HG02759 (cell line): ENCODE results near the gene UNC5B.

Experiments used
- ATAC-seq: cut with Tn5 transposase; IDR thresholded peaks from one replicate; pipeline ENCODE4 v1.9.1; 2021; ENCODE audit warnings: mild to moderate bottlenecking, moderate library complexity; ENCODE audit not compliant: unreplicated experiment

Gene UNC5B

DNA sequence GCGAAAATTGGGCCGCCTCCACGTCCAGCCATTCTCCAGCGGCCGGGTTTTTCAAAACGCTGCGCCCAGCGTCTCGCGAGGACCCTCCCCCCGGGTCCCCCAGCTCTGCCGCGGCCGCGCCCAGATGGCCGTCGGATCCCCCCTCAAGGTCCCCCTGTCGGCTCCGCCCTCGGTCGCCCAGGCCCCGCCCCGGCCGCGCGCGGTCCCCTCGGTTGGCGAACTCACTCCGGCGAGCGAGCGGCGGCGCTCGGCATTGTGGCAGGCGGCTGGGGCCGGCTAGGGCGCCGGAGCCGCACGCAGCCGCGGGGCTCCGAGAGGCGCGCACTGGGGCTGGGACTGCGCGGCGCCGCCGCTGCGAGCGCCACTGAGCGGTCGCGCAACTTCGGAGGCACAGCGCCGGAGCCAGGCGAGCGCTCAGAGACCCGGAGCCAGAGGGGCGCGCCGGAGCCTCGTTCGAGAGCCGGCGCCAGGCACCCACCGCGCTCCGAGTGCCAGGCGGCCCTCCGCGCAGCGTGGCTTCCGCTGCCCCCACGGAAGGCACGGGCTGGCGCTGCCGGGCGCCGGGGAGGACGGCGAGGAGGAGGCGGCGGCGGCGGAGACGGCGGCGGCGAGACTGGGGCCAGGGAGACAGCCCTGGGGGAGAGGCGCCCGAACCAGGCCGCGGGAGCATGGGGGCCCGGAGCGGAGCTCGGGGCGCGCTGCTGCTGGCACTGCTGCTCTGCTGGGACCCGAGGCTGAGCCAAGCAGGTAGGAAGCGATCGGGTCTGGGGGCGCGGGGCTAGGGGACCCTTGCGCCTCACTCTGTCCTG, at the start of gene UNC5B:
Gene UNC5B, plus strand, starts transcription at position 253 of the 809 bp plus-strand sequence. Its CDS starts 416 bp downstream, at position 669.
- ATAC-seq = no peak

DNA sequence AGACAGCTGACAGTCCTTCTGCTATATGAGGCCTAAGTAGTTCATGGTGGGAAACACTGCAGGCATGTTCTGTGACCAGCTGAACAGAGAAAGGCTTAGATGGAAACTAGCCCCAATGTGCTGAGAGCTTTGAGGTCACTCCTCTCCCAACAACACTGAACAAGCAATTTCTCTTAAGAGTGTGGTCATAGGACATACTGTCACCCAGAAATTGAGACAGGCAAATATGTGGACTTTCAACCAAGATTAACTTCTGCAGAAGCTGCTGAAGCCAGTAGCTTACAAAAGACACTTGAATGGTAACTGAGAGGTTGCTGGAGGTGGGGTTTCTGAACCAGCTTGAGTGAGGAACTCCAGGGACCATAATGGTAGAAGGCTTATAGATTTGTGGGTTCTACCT, 38.9 kb upstream of the UNC5B start:
- ATAC-seq = no peak

- ATAC-seq = no peak
These were observed 35.7 kb upstream of the UNC5B start for GRCh38 chr10:71176661-71177060.

DNA sequence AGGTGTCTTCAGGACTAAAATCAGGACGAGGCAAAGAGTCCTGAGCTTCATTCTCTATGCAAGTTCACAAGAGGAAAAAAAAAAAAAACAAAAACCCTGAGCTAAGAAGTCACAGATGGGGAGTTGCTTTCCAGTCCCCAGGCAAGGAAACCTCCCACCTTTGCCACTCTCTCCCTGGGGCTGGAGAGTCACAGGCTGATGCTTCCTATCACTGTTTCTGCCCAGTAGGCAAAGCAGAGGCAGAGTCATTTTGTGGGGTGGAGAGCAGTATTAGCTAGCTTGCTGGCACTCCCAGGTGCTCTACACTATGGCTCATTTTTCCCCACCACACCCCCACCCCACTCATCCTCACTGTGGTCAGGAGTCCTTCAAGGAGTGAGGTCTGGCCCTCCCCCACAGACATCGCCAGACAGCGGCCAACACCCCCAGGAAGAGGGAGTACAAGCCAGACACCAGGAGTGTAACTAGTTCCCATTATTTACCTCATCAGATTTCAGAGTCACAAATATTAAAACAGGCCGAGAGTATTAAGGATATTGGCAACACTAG, 34.6 kb upstream of the UNC5B start:
- no peak for ATAC-seq

- ATAC-seq = no peak
These were observed 33.5 kb upstream of the UNC5B start for GRCh38 chr10:71178880-71179279.

GRCh38 chr10:71179382-71179781, 33.0 kb upstream of the UNC5B start:
- ATAC-seq = no peak

DNA sequence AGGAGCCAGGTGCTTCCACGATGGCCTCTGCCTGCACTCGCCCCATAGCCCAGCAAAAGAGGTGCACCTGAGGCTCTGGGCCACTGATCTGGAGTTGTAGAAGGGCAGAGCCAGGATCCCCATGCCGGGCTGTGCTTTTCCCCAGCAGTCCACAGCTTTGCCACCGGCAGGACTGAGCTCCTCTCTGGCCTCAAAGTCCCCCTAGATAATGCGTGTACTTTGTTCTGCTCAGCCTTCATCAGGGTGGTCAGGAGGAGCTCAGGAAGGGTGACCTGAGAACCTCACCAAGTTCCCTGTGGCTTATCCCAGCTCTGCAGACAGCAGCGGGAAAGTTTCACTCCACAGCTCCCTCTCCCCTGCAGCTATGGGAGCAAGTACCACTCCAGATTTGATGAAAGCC, 27.9 kb upstream of the UNC5B start:
- no peak for ATAC-seq

DNA sequence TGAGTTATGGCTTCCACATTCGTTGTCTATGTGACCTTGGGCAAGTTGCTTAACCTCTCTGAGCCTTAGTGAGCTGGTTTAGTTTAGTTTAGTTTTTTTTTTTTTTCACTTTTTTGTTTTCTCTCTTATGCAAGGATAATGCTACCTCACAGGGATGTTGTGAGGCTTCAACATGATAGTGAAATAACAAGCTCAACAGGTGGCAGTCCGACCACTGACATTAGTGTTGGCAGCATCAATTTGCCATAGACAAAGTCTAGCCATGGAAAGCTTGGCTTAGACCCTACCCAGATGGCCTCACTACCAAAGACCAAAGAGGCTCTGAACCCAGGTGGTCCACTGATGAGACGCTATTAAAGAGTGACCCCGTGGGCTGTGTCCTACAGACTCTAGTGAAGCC, 27.2 kb upstream of the UNC5B start:
- no peak for ATAC-seq

DNA sequence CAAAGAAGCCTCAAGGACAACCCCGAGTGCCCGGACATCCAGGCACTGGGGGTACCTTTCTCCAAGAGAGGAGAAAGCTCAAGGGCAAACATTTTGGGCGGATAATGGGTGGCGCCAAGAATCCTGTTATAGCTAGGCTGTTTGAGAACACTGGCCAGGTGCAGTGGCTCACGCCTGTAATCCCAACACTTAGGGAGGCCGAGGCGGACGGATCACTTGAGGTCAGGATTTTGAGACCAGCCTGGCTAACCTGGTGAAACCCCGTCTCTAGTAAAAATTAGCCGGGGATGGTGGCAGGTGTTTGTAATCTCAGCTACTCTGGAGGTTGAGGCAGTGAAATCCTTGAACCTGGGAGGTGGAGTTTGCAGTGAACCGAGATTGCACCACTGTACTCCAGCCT, 25.2 kb upstream of the UNC5B start:
- no peak for ATAC-seq

GRCh38 chr10:71187600-71187999, 24.8 kb upstream of the UNC5B start:
- ATAC-seq = no peak

GRCh38 chr10:71188201-71188600, 24.2 kb upstream of the UNC5B start:
- ATAC-seq = no peak

- ATAC-seq = no peak
These were observed 21.4 kb upstream of the UNC5B start for GRCh38 chr10:71191019-71191418.

DNA sequence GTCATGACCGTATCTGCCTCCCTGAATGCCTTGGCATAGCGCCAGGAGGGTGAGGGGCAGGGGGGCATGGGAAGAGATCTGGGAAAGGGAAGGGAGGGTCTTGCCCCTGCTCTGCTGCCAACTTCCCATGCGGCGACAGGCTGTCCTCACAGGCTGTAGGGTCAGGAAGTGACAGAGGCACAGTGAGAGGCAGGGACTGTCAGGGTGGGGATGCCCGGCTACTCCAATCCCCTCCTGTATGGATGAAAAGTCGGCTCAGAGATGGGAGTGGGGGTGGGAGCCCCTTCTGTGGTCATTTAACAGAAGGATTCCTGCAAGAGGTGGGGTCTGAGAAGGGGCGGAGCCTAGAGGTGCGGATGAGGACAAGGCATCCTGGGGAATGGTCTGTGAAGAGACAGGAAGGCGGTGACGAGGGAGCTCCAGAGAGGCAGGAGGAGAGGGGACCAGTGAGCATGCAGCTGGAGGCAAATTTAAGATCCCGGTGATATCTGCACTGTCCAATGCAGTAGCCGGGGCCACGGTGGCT, 20.8 kb upstream of the UNC5B start:
- ATAC-seq = no peak

DNA sequence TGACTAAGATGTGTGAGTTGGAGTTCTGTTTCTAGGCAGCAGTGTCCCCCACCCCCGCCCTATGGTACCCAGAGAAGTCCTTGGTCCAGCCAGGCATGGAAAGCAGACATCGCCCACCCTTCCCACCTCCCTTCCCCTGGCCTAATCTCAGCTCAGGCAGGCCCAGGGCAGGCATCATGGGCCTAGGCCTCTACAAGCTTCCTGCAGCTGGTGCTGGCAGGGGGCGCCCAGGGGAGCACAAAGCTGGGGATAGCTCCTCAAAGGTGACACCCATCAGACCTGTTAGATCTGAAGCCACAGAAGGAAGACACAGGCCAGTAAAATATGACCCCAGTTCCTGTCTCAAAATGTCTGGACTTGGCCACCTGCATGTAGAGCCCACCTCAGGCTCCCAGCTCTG, 18.9 kb upstream of the UNC5B start:
- no peak for ATAC-seq

GRCh38 chr10:71197955-71198354, 14.4 kb upstream of the UNC5B start:
- ATAC-seq = no peak

DNA sequence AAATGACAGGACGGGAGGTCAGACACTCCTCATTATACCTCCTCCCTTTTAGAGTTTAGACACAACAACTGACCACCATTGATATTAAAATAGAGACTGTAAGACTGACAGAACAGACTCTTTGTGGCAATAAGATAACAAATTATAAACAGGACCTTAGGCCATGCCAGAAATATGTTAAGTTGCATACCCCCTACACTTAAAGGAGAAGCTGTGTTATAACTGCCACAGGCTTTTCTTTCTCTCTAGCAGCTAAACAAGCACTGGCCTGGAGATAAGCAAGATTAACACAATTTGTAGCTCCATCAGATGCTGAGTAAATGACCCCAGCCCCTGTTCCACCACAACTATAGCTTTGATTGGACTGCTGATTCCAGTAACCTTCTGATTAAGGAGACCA, 10.5 kb upstream of the UNC5B start:
- no peak for ATAC-seq

- no peak for ATAC-seq
These were observed 10.1 kb upstream of the UNC5B start for GRCh38 chr10:71202314-71202713.

- ATAC-seq = no peak
These were observed 9.2 kb upstream of the UNC5B start for GRCh38 chr10:71203124-71203523.

DNA sequence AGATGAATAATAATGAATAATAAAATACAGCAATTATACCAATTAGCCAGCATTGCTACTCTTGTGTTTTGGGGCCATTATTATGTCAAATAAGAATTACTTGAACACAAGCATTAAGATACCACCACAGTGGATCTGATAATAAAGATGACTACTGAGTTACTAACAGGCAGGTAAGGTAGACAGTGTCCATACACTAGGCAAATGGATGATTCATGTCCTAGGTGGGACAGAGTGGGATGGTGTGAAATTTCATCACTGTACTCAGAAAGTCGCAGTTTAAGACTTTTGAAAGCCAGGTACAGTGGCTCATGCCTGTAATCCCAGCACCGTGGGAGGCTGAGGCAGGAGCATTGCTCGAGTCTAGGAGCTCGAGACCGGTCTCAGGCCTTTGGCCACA, 8.7 kb upstream of the UNC5B start:
- no peak for ATAC-seq

- ATAC-seq = no peak
These were observed 7.6 kb upstream of the UNC5B start for GRCh38 chr10:71204746-71205145.

- no peak for ATAC-seq
These were observed 6.9 kb upstream of the UNC5B start for GRCh38 chr10:71205468-71205867.

- no peak for ATAC-seq
These were observed 5.5 kb upstream of the UNC5B start for GRCh38 chr10:71206911-71207310.

DNA sequence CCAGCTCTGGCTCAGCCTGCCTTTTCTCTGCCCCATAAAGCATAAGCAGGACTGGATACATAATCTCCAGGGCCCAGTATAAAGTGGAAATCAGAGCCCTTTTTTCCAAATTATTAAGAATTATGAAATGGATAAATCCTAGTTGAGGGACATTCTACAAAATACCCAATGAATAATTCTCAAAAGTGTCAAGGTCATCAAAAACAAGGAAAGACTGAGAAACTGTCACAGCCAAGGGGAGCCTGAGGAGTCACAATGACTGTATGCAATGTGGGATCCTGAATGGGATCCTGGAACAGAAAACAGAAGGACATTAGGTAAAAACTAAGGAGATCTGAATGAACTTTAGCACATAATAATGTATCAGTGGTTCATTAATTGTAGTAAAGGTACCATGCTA, 4.8 kb upstream of the UNC5B start:
- no peak for ATAC-seq
